PFSK-1 (cell line): ENCODE results near the gene ZCCHC8.

Source experiments
- POLR2AphosphoS5 ChIP-seq: IDR thresholded peaks from 2 replicates; pipeline ENCODE4 v1.6.1; 2012; ENCODE audit warnings: low read depth, mild to moderate bottlenecking, control low read depth, low read length, moderate library complexity
- REST ChIP-seq, 2 experiments: IDR thresholded peaks; 2 replicates each; pipeline versions ENCODE4 v1.6.1 to v1.8.0; 2011 to 2012; ENCODE audit warnings: low read depth in 2 of 2, low read length in 2 of 2, control low read depth in 1 of 2, inconsistent platforms in 1 of 2, mild to moderate bottlenecking in 1 of 2, moderate library complexity in 1 of 2; ENCODE audit not compliant: insufficient read depth in 1 of 2

- TF ChIP-seq POLR2AphosphoS5 (no peak), REST (IDR thresholded peaks at IDR 0.05; ENCODE audit: insufficient read depth in 1 of 2, low read depth in 2 of 2, low read length in 2 of 2) (no peak)
Observed at GRCh38 chr12:122513660-122514059, 12.9 kb upstream of the ZCCHC8 start.
